HepG2 (cell line): Measurements from ENCODE around the gene NFIC. TPM values are rescaled to one million over a fixed set of nuclear protein-coding genes. Genes with fewer than 3 reads are reported as not detected.

Experiments used
- ATF7 ChIP-seq, 2 experiments: fragments of 450-650 bp in 1 of 2; sonication (generic) in 1 of 2; formaldehyde crosslinking in 1 of 2; IDR thresholded peaks; 2 replicates each; pipeline versions ENCODE4 v1.4.0 to v1.6.1; 2016 to 2020; ENCODE audit warnings: antibody characterized with exemption in 1 of 2, mild to moderate bottlenecking in 1 of 2, missing genetic modification reagents in 1 of 2
- CEBPG ChIP-seq: IDR thresholded peaks from 2 replicates; pipeline ENCODE4 v1.6.1; 2016
- ETS1 ChIP-seq: sonication (generic); formaldehyde crosslinking; IDR thresholded peaks from 2 replicates; pipeline ENCODE4 v1.4.0; 2020; ENCODE audit warnings: missing genetic modification reagents
- HMGXB3 ChIP-seq: sonication (generic); formaldehyde crosslinking; IDR thresholded peaks from 2 replicates; pipeline ENCODE4 v1.4.0; 2020; ENCODE audit warnings: missing genetic modification reagents, borderline replicate concordance
- HOXA5 ChIP-seq: sonication (generic); formaldehyde crosslinking; IDR thresholded peaks from 2 replicates; pipeline ENCODE4 v1.4.0; 2020; ENCODE audit warnings: missing genetic modification reagents
- KAT2B ChIP-seq: fragments of 150-350 bp; IDR thresholded peaks from 2 replicates; pipeline ENCODE4 v1.6.1; 2014; ENCODE audit warnings: low read depth, low read length, borderline replicate concordance
- KLF15 ChIP-seq: sonication (generic); formaldehyde crosslinking; IDR thresholded peaks from 2 replicates; pipeline ENCODE4 v1.8.1; 2023; ENCODE audit warnings: borderline replicate concordance, mild to moderate bottlenecking, inconsistent platforms, missing genetic modification reagents, mixed read lengths
- MIER3 ChIP-seq: IDR thresholded peaks from 2 replicates; pipeline ENCODE4 v1.6.1; 2016; ENCODE audit warnings: missing compliant biosample characterization, borderline replicate concordance
- NFKB2 ChIP-seq: sonication (generic); formaldehyde crosslinking; IDR thresholded peaks from 2 replicates; pipeline ENCODE4 v1.4.0; 2020; ENCODE audit warnings: missing genetic modification reagents, borderline replicate concordance
- NFKBIZ ChIP-seq: IDR thresholded peaks from 2 replicates; pipeline ENCODE4 v1.6.1; 2018; ENCODE audit warnings: missing genetic modification reagents, missing compliant biosample characterization
- POLR2G ChIP-seq: fragments of 200-400 bp; formaldehyde crosslinking; IDR thresholded peaks from 2 replicates; pipeline ENCODE4 v1.6.1; 2018; ENCODE audit warnings: mild to moderate bottlenecking, low read depth, low read length, moderate library complexity
- RBFOX2 ChIP-seq: fragments of 200-400 bp; formaldehyde crosslinking; IDR thresholded peaks from 2 replicates; pipeline ENCODE4 v1.6.1; 2017; ENCODE audit warnings: low read depth, mild to moderate bottlenecking, low read length
- SIN3A ChIP-seq: IDR thresholded peaks from 2 replicates; pipeline ENCODE4 v1.6.1; 2011; ENCODE audit warnings: low read depth, mild to moderate bottlenecking, control low read depth, low read length, borderline replicate concordance
- U2AF2 ChIP-seq: fragments of 200-400 bp; formaldehyde crosslinking; IDR thresholded peaks from 2 replicates; pipeline ENCODE4 v1.6.1; 2017; ENCODE audit warnings: low read depth, mild to moderate bottlenecking, low read length
- ZBTB7A ChIP-seq: sonication (generic); formaldehyde crosslinking; IDR thresholded peaks from 2 replicates; pipeline ENCODE4 v1.8.0; 2022; ENCODE audit warnings: mild to moderate bottlenecking, missing genetic modification reagents
- ZFP62 ChIP-seq: sonication (generic); formaldehyde crosslinking; IDR thresholded peaks from 2 replicates; pipeline ENCODE4 v1.4.0; 2020; ENCODE audit warnings: missing genetic modification reagents
- ZNF160 ChIP-seq: sonication (generic); formaldehyde crosslinking; IDR thresholded peaks from 2 replicates; pipeline ENCODE4 v1.8.0; 2022; ENCODE audit warnings: mild to moderate bottlenecking, inconsistent platforms, missing genetic modification reagents
- ZNF432 ChIP-seq: sonication (generic); formaldehyde crosslinking; IDR thresholded peaks from 2 replicates; pipeline ENCODE4 v1.5.0; 2020; ENCODE audit warnings: missing genetic modification reagents, mild to moderate bottlenecking, borderline replicate concordance
- ZNF670 ChIP-seq: sonication (generic); formaldehyde crosslinking; IDR thresholded peaks from 2 replicates; pipeline ENCODE4 v1.8.0; 2022; ENCODE audit warnings: mild to moderate bottlenecking, missing genetic modification reagents, borderline replicate concordance
- ZNF800 ChIP-seq: sonication (generic); formaldehyde crosslinking; IDR thresholded peaks from 2 replicates; pipeline ENCODE4 v1.4.0; 2020; ENCODE audit warnings: missing genetic modification reagents
- polyA plus RNA-seq, 8 experiments: library from polyadenylated mRNA; depleted of rRNA in 3 of 8; stranded (reverse) in 7 of 8; unstranded in 1 of 8; fragments of >200 nt; fragmentation: Illumina TruSeq in 4 of 8; extraction: Trizol in 4 of 8; gene quantifications; 2 replicates each; pipeline versions ENCODE4 v1.2.1 to v1.2.3, GENCODE V29; 2011 to 2016; ENCODE audit warnings: low read depth in 4 of 8, missing spikeins in 1 of 8, mixed read lengths in 1 of 8; ENCODE audit not compliant: insufficient read depth in 1 of 8
- total RNA-seq, 5 experiments: library from RNA; depleted of rRNA; stranded (reverse); fragments of >200 nt; fragmentation: Illumina TruSeq; extraction: Trizol; gene quantifications; 2 replicates each; pipeline ENCODE4 v1.2.3, GENCODE V29; 2016; ENCODE audit warnings: low read depth in 1 of 5
- TF ChIP-seq, protein P1 (sequence below): sonication (generic); formaldehyde crosslinking; IDR thresholded peaks from 2 replicates; pipeline ENCODE4 v1.4.0; 2020; ENCODE audit warnings: mild to moderate bottlenecking, missing genetic modification reagents

The NFIC gene
- total and polyA plus RNA-seq, 2 of the 13 experiments (the other 11 are each of a cell fraction or from before 2014, with no cell fraction given) = 1.3 to 2.5 TPM

DNA sequence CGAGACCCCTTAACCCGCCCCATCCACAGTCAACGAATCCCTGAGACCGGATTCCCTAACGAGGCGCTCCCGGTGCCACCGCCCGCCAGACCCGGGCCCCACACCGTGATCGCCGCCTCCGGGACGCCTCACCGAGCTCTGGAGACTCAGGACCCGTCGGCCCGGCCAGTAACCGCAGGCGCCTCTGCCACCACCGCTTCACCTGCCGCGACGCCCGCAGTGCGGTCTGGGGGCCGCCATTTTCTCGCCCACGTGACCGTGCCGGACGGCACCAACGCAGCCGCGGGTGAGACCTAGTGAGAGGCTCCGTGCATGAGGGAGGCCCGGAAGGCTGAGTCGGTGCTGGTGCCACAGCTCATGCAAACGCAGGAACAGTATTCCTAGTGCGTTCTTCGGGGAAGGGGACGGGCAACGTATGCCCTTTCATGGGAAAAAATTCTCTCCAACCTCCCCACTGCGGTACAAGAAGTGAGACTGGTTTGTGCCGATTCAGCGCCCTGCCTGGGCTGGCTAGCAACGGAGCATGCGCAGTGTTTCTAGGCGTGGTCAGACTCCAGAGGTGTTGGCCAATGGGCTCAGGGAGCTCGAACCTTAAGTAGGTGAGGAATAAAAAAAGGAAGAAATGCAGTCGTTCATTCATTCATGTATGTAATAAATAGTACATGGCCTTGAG, 134.2 kb downstream of the NFIC start, which contains the start of gene DOHH (continued):
- TF ChIP-seq, protein P1, sequence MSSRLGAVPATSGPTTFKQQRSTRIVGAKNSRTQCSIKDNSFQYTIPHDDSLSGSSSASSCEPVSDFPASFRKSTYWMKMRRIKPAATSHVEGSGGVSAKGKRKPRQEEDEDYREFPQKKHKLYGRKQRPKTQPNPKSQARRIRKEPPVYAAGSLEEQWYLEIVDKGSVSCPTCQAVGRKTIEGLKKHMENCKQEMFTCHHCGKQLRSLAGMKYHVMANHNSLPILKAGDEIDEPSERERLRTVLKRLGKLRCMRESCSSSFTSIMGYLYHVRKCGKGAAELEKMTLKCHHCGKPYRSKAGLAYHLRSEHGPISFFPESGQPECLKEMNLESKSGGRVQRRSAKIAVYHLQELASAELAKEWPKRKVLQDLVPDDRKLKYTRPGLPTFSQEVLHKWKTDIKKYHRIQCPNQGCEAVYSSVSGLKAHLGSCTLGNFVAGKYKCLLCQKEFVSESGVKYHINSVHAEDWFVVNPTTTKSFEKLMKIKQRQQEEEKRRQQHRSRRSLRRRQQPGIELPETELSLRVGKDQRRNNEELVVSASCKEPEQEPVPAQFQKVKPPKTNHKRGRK (CRISPR knock-in tag) = no peak
- TF ChIP-seq ZNF160 (CRISPR knock-in tag) = peak; percentile 83; the same call in 1 of the 2 replicates
- TF ChIP-seq MIER3 (CRISPR knock-in tag) = peak; percentile 72; the same call in 1 of the 2 replicates
- peak; percentile 95 for TF ChIP-seq RBFOX2
- no peak for TF ChIP-seq KLF15 (CRISPR knock-in tag)
- no peak for TF ChIP-seq ZNF800 (CRISPR knock-in tag)
- no peak for TF ChIP-seq ZNF670
- no peak for TF ChIP-seq ZNF432
- peak; percentile 68; the same call in 1 of the 2 replicates for TF ChIP-seq NFKBIZ (CRISPR knock-in tag)
- TF ChIP-seq U2AF2 = no peak
- TF ChIP-seq ZBTB7A (CRISPR knock-in tag) = no peak
- TF ChIP-seq ETS1 (CRISPR knock-in tag) = no peak
- peak; percentile 92 for TF ChIP-seq POLR2G
- peak; percentile 60 for TF ChIP-seq CEBPG (CRISPR knock-in tag)
- no peak for TF ChIP-seq ZFP62
- TF ChIP-seq KAT2B = no peak
- TF ChIP-seq HOXA5 (CRISPR knock-in tag) = 0 out of 2 replicates have a peak, but pooled peaks have one; percentile 26
- peak; percentile 89; the same call in 1 of the 2 replicates for TF ChIP-seq SIN3A
- TF ChIP-seq NFKB2 (CRISPR knock-in tag) = no peak; the same call in 1 of the 2 replicates
- peak; percentile 91 for TF ChIP-seq ATF7 (IDR thresholded peaks at IDR 0.05)
- peak; percentile 53 for TF ChIP-seq ATF7 (CRISPR knock-in tag; IDR thresholded peaks at IDR 0.05)
- TF ChIP-seq HMGXB3 = peak; percentile 74; the same call in 1 of the 2 replicates
